HG02870 (cell line): ENCODE results near the gene FHAD1.
"Not testable (repeated sequence)": the region's sequence is repeated elsewhere in the genome, so short reads cannot be mapped to it uniquely, and the experiment has no call there.

ENCODE experiments used
- ATAC-seq: cut with Tn5 transposase; IDR thresholded peaks from one replicate; pipeline ENCODE4 v1.9.1; 2021; ENCODE audit warnings: mild to moderate bottlenecking, moderate library complexity; ENCODE audit not compliant: unreplicated experiment

The FHAD1 gene

GRCh38 chr1:15275921-15276683, 29.1 kb downstream of the FHAD1 start:
- no peak for ATAC-seq

- ATAC-seq = no peak
Measured at GRCh38 chr1:15276691-15277446, 29.8 kb downstream of the FHAD1 start.

- no peak for ATAC-seq
Measured at GRCh38 chr1:15277447-15277838, 30.4 kb downstream of the FHAD1 start.

GRCh38 chr1:15277933-15278332, 30.9 kb downstream of the FHAD1 start:
- no peak for ATAC-seq

GRCh38 chr1:15279576-15280230, 32.7 kb downstream of the FHAD1 start:
- ATAC-seq = no peak

- no peak for ATAC-seq
Measured at GRCh38 chr1:15280416-15280815, 33.4 kb downstream of the FHAD1 start.

- no peak for ATAC-seq
Measured at GRCh38 chr1:15282038-15282437, 35.0 kb downstream of the FHAD1 start.

GRCh38 chr1:15282810-15283474, 35.9 kb downstream of the FHAD1 start:
- no peak for ATAC-seq

GRCh38 chr1:15283526-15283925, 36.5 kb downstream of the FHAD1 start:
- ATAC-seq = no peak

GRCh38 chr1:15286452-15286851, 39.4 kb downstream of the FHAD1 start:
- no peak for ATAC-seq

- no peak for ATAC-seq
Measured at GRCh38 chr1:15287035-15287979, 40.3 kb downstream of the FHAD1 start.

GRCh38 chr1:15288173-15288926, 41.3 kb downstream of the FHAD1 start:
- no peak for ATAC-seq

GRCh38 chr1:15289251-15289651, 42.2 kb downstream of the FHAD1 start:
- no peak for ATAC-seq

- no peak for ATAC-seq
Measured at GRCh38 chr1:15290382-15290781, 43.4 kb downstream of the FHAD1 start.

- ATAC-seq = no peak
Measured at GRCh38 chr1:15295696-15296095, 48.7 kb downstream of the FHAD1 start.

- ATAC-seq = no peak
Measured at GRCh38 chr1:15296585-15297321, 49.7 kb downstream of the FHAD1 start.

- not testable (repeated sequence) for ATAC-seq
Measured at GRCh38 chr1:15297975-15298374, 51.0 kb downstream of the FHAD1 start.

- no peak for ATAC-seq
Measured at GRCh38 chr1:15299179-15299578, 52.2 kb downstream of the FHAD1 start.

- no peak for ATAC-seq
Measured at GRCh38 chr1:15299806-15300205, 52.8 kb downstream of the FHAD1 start.
